SK-N-DZ (cell line): ENCODE data around the gene IGF2.
"Not testable (repeated sequence)": the region's sequence is repeated elsewhere in the genome, so short reads cannot be mapped to it uniquely, and the experiment has no call there.

Source experiments
- DNase-seq: peaks from one replicate; pipeline ENCODE4 v3.0.0-alpha.2; 2015; ENCODE audit warnings: low spot score

IGF2 gene

GRCh38 chr11:2124736-2125484 lies 14.3 kb downstream of the IGF2 start:
- not testable (repeated sequence) for DNase-seq

GRCh38 chr11:2123628-2123960 lies 15.6 kb downstream of the IGF2 start:
- no peak for DNase-seq

- no peak for DNase-seq
Measured at GRCh38 chr11:2122907-2123627, 16.1 kb downstream of the IGF2 start.

GRCh38 chr11:2122222-2122906 lies 16.8 kb downstream of the IGF2 start:
- DNase-seq, result no peak

GRCh38 chr11:2121227-2122130 lies 17.7 kb downstream of the IGF2 start:
- DNase-seq, result no peak

GRCh38 chr11:2120359-2121100 lies 18.7 kb downstream of the IGF2 start:
- DNase-seq, result no peak

- no peak for DNase-seq
Measured at GRCh38 chr11:2118677-2119076, 20.5 kb downstream of the IGF2 start.

GRCh38 chr11:2116680-2117079 lies 22.5 kb downstream of the IGF2 start:
- DNase-seq, result no peak

- no peak for DNase-seq
Measured at GRCh38 chr11:2115308-2115707, 23.9 kb downstream of the IGF2 start.

- DNase-seq, result no peak
Measured at GRCh38 chr11:2114430-2115241, 24.6 kb downstream of the IGF2 start.

- DNase-seq, result no peak
Measured at GRCh38 chr11:2113776-2114175, 25.4 kb downstream of the IGF2 start.

GRCh38 chr11:2110521-2110920 lies 28.7 kb downstream of the IGF2 start:
- DNase-seq, result no peak

GRCh38 chr11:2109541-2110019 lies 29.6 kb downstream of the IGF2 start:
- DNase-seq, result no peak

GRCh38 chr11:2108675-2109491 lies 30.3 kb downstream of the IGF2 start:
- DNase-seq, result no peak

GRCh38 chr11:2107941-2108630 lies 31.1 kb downstream of the IGF2 start:
- no peak for DNase-seq

GRCh38 chr11:2107521-2107920 lies 31.7 kb downstream of the IGF2 start:
- DNase-seq, result no peak

GRCh38 chr11:2106583-2107209 lies 32.5 kb downstream of the IGF2 start:
- no peak for DNase-seq

- no peak for DNase-seq
Measured at GRCh38 chr11:2105511-2105910, 33.7 kb downstream of the IGF2 start.
